SKM-1 treated with dmso at 0.1 percent for 144 hours (cell line): ENCODE data around the gene CALCOCO1.
"Not testable (repeated sequence)": the region's sequence is repeated elsewhere in the genome, so short reads cannot be mapped to it uniquely, and the experiment has no call there.

Source experiments
- DNase-seq: peaks from one replicate; lab custom pipeline; 2025; ENCODE audit not compliant: unreplicated experiment; lab: John Stamatoyannopoulos, UW

CALCOCO1 gene, protein sequence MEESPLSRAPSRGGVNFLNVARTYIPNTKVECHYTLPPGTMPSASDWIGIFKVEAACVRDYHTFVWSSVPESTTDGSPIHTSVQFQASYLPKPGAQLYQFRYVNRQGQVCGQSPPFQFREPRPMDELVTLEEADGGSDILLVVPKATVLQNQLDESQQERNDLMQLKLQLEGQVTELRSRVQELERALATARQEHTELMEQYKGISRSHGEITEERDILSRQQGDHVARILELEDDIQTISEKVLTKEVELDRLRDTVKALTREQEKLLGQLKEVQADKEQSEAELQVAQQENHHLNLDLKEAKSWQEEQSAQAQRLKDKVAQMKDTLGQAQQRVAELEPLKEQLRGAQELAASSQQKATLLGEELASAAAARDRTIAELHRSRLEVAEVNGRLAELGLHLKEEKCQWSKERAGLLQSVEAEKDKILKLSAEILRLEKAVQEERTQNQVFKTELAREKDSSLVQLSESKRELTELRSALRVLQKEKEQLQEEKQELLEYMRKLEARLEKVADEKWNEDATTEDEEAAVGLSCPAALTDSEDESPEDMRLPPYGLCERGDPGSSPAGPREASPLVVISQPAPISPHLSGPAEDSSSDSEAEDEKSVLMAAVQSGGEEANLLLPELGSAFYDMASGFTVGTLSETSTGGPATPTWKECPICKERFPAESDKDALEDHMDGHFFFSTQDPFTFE

DNA sequence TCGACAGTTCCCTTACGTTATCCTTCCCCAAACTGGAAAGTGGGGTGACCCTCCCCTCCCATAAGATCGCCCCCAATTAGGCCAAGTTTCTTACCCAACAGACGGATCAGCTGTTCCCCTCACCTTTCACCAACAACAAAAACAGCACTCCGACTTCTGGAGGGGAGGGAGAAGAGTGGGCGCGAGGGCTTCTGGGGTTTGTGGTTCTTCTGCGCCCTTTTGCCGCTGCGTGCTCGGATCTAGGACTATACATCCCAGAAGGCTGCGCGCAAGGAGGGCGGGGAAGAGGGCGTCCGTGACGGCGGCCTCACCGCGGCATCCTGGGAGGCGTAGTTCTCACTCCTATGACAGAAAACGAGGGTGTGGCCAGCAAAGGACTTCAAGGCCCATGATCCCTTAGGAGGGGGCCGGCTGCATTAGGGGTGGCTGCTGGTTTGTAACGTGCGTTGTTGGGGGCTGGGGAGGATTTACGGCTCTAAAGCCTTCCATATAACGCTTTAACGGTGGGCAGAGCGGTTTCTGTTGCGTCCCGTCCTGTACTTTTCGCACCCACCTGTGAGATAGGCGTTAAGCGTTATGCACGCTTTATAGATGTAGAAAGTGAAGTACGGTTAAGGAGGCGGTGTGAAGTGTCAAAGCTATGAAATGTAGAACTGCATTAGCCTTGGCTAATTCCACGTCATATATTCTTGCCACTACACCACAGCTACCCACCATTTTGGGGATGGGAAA, at the start of gene CALCOCO1:
TSS of gene CALCOCO1 (minus strand) at position 143 of the 732 bp plus-strand sequence. CDS start 2,210 bp downstream, outside the sequence.
- peak; percentile 92 for DNase-seq

- no peak for DNase-seq
These were observed 49.6 kb upstream of the CALCOCO1 start for GRCh38 chr12:53776872-53777271.

DNA sequence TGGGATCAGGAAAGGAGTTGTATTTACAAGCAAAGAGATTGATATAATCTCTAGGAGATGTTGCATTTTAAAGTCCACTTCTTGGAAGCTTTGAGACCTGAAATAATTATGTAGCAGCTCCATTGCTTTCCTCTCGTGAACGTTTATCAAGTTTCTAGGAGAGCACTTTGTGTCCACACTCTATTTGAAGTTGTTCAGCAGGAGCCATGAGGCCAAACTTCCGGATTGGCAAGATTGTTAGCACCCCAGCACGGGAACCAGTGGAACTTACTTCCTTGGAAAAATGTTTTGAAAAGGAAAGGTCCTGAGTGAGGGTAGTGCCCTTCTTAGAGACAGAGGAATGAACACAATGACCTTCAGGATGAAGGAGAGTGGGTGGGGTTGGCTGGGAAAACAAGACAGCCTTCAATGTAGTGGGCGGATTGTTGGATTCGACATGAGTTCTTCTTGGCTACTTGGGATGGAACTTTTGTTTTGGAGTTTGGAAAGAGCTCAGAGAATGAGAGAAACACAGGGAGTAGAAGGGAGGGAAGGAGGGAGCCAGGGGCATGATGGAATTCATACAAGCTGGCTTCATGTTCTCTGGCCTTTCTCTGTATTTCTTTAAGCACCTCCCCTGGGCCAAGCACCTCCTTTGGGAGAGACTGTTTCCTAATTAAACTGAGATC, 48.4 kb upstream of the CALCOCO1 start:
- DNase-seq, result no peak

GRCh38 chr12:53770281-53770680, 43.0 kb upstream of the CALCOCO1 start:
- DNase-seq, result no peak

- DNase-seq, result no peak
These were observed 41.7 kb upstream of the CALCOCO1 start for GRCh38 chr12:53768976-53769375.

DNA sequence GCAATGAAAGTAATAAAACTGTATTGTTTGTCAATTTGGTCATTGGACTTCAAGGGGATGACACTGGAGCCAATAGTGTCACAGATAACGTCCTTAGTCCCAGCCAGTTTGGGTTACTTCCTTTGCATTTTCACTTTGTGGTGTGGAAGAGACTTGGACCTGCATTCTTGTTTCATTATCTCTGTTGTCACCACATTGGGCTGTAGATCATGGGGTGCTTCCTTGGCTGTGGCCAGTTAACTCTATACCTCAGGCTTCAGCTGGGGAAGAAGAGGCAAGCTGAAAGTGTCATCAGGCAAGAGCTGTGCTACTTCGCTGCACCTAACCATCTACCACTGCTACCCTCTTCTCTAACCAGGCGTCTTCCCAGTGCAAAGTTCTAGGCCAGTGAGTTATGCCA, 39.6 kb upstream of the CALCOCO1 start:
- no peak for DNase-seq

GRCh38 chr12:53765891-53766290, 38.6 kb upstream of the CALCOCO1 start:
- no peak for DNase-seq

GRCh38 chr12:53764615-53765014, 37.4 kb upstream of the CALCOCO1 start:
- no peak for DNase-seq

GRCh38 chr12:53762793-53763192, 35.5 kb upstream of the CALCOCO1 start:
- not testable (repeated sequence) for DNase-seq

- no peak for DNase-seq
These were observed 34.1 kb upstream of the CALCOCO1 start for GRCh38 chr12:53761306-53761705.

DNA sequence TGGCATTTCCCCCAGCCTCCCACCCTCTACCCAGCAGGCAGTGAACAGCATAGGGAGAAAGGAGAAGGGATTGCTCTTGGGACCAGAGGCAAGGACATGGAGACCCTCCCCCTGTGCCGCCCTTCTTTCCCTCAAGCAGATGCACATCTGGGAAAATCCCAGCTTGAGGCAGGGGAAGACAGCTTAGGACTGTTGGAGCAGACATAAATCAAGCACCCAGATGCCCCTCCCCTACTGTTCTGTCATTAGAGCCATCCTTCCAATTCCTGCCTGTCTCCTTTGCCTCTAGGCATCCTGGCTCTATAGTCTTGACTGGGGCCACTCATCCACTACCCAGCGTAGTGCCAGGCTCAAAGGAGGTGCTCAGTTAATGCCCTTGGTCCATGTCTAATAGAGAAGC, 32.0 kb upstream of the CALCOCO1 start:
- no peak for DNase-seq

DNA sequence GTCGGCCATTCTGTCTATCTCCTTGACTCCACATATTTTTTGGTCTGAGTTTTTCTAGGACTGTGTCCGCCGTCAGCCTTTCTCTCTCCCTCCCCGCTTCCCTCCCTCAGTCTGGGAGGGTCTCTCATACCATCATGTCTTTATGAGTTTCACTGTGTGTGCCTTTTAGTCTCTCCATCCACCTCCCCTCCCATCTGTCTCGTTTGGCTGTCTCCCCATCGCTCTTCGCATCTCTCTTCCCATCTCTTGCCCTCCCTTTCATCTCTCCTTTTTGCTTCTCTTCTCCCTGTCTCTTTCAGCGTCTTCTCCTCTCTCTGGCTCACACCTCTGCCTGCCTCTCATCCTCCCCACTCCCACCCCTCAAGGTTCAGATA, 31.5 kb upstream of the CALCOCO1 start:
- DNase-seq, result no peak

- DNase-seq, result no peak
These were observed 31.0 kb upstream of the CALCOCO1 start for GRCh38 chr12:53758081-53758729.

GRCh38 chr12:53757101-53757770, 30.0 kb upstream of the CALCOCO1 start:
- DNase-seq, result no peak

DNA sequence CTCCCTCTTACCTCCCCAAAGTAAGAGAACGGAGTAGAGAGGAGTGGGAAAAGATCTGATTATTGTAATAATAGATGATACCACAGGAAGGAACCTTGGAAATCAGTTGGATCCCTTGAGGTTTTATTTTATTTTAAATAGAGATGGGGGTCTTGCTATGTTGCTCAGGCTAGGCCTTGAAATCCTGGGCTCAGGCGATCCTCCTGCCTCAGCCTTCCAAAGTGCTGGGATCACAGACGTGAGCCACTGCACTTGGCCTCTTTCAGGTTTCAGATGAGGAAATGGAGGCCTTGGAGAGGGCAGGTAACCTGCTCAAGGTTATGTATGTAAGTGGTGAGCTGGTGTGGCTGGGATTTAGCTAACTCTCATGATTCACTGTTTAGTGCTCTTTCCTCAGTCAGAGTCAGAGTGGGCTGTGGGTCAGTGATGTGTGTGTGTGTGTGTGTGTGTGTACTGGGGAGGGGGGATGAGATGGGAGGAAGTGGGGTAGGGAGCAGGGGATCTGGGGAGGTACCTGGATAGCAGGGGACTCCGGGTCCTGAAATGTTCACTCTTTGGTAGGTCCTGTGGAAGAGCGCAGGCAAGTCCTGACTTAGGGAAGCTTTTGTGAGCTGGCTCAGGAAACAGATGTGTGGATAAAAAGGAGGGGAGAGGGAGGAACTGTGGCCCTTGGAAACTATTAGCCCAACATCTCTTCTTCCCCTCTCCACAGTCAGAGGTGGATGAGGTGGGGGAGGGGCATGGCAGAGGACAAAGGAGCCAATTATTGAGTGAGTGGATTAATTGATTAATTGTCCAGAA, 29.2 kb upstream of the CALCOCO1 start:
- no peak for DNase-seq

DNA sequence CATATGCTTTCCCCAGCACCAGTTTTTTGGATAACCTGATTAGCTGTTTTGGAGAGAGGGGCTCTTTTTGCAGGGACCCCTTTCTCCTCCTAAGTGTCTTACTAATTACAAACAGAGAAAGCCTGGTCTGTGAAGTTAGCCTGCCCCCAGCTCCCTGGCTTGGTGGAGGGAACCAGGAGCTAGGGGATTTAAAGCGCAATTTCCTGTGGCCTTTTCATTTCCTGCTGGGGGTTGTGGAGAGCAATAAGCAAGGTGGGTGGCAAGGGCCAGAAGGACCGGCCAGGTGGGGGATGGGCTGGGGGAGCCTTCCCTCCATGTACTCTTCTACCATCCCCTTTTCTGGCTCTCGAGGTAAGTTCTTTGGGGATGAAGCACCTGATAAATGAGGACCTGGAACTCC, 28.6 kb upstream of the CALCOCO1 start:
- no peak for DNase-seq

- DNase-seq, result no peak
These were observed 28.2 kb upstream of the CALCOCO1 start for GRCh38 chr12:53755451-53755891.

DNA sequence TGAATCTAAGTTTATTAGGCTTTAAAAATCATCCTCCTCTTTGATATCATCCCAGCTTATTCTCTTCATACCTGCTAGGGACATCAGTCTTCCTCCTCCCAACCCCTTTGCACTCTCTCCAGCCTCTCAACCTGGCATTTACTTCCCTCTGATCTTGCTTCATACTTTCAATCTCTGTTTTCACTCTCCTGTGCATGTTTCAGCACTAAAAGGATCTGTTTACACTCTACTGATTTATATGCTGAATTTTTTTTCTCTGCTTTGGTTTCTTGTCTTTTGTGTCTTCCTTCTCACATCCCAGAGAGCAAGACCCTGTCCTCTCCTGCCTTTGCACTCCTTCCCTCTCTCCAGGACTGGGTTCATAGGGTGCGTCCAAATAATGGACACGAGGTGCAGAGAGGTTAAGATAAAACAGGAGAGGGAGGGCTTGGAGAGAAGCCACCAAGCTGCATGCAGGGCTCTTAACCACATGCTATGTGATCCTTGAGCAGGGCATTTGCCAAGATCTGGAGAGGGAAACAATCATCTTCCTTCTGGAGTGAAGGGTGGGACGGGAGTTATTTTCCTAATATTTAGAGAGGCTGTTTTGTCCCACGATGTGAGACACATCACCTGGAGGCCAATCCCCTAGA, 27.5 kb upstream of the CALCOCO1 start:
- no peak for DNase-seq

DNA sequence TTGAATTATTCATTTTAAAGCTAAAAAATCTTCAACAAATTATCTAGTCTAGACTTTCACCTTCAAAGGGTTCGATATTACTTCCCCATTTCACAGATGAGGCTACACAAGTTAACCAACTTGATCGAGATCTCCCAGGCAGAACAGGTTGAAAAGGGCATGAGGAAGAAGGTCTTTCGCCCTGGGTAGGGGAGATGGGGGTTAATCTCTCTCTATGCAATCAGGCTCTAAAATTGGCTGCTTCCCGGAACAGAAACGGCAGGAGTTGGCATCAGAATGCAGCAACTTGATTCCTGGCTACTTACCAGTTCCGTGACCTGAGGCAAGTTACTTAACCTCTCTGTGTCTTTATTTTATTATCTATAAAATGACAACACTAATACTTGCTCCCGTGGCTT, 26.9 kb upstream of the CALCOCO1 start:
- DNase-seq, result no peak
